ENCODE measurements around the gene BCL2. TPM values are rescaled to one million over a fixed set of nuclear protein-coding genes. Genes with fewer than 3 reads are reported as not detected.

Gene BCL2
- polyA plus RNA-seq, 5 donors: 8.8 to 12.6 (median 11.5) TPM

DNA sequence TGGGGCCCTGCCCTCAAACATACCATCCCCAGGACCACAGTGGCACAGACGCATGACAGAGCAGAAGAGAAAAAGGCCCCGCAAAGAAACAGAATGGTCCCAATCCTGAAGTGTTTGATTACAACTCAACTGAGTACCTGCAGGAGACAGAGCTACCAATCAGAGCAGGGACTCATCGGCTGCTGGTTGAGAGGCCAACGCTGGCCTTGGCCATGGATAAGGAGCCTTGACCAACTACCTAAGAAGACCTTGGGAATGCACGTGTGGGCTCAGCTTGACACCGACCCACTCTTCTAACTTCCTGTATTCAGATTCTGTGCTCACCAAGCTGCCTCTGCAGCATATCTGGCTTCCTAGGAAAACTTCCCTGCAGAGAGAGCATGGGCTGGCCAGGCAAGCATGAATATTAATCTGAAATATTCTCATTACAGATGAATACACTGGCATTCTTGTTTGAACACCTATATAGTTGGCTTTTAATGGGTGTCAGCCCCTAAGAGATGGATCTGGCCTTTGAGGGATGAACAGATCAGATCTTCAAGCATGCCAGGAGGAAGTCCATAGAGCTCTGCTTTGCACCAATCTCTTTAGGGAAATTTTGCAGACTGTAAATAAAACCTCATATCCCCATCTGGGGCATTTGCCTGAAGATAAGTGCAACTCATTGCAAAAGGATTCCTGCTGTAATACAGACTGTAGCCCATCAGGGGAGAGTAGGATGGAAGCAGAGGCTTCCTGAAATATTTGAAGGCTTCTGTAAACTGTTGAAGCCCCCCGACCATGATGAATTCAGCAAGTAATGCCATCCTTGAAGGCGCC lies 135.4 kb downstream of the BCL2 start:
- no peak for DNase-seq

DNA sequence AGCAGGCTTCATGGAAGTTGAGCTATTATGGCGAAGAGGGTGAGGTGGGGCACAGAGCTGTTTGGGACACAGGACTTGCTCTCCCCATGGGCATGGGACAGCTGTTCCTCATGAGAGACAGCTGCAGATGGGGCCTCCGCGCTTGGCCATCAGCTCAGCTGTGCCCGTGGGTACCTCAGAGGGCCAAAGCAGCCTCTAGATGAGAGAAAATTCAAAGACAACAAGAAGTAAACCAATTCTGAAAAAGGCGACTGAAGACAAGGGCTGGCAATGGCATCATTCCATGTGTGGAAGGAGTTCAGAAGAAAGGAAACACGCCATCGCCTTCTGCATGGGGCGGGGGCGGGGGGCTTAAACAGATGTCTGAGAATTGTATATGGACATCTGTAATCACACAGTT lies 136.2 kb downstream of the BCL2 start:
- peak; percentile 47 to 51 for DNase-seq

DNA sequence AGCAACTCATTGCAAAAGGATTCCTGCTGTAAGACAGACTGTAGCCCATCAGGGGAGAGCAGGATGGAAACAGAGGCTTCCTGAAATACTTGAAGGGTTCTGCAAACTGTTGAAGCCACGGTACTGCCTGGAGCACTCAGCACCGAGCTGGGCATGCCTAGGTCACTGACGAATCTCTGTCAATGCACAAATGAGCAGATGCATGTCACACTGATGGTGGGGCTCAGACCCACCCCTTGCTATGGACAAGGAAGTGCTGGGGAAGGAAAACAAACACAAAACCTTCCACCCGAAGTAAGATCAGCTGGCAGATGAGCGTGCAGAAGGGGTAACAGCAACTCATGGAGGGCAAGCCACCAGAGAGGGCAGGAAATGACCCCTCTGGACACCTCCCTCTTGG lies 136.7 kb downstream of the BCL2 start:
- DNase-seq: no peak

DNA sequence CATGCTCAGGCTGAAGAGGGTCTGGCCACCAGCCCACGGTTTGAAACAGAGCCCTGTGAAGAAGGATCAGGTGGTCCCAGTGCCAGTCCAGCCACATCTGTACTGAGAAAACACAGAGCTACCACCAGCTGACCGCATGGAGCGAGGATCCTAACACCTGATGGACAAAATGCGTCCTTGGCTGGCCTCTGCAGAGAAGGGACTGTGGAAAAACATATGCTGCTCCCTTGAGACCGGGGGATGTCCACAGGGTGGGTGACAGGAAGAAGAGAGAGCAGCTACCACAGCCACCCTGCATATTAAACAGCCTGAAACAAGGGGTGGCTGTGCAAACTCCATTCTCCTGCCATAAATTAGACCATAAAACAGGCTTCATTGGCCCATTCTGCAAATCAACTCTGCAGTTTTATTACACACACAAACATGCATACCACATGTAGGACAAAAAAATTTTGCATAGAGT lies 137.2 kb downstream of the BCL2 start:
- DNase-seq: no peak

DNA sequence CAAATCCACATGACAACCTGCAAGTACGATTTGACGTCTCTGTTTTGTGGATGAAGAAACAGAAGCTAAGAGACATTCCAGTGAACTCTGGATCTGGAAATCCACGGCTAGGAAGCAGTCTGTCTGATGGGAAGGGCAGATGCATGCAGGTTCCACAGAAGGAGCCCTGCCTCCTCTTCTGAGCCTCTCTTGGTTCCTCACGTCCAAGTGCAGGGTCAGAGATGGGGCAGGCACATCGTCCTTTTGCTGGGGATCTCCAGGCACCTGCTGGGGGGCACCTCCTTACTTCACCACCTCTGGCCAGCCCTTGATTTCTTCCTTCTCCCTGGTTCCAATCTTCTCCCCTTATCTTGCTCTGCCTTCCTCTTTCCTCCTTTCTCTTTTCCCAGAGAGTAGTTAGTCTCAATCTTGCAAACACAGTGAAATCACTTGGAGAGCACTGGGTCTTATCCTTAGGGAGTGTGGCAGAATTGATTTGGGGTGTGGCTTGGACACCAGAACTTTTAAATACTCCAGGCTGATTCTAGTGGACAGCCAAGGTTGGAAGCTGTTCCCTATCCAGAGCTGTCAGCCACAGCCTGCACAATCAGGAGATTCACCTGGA lies 137.8 kb downstream of the BCL2 start:
- no peak for DNase-seq

DNA sequence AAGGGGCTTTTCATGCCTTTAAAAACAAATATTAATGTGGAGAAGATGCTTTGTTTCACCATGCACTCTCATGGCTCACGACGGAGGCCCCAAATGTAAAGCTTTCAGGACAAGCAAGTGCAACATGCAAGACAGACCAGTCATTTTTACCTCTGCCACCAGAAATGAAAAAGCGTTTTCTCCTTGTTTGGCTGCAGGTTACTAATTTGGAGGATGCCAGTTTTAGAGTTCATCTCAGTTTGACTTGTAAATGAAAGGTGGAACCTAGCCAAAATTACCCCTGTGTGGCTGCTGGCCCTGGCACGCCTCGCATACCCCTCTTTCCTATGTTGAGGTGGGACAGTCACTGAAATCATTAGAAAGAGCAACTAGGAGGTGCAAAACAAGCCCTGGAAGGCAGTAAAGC lies 138.6 kb downstream of the BCL2 start:
- no peak for DNase-seq

DNA sequence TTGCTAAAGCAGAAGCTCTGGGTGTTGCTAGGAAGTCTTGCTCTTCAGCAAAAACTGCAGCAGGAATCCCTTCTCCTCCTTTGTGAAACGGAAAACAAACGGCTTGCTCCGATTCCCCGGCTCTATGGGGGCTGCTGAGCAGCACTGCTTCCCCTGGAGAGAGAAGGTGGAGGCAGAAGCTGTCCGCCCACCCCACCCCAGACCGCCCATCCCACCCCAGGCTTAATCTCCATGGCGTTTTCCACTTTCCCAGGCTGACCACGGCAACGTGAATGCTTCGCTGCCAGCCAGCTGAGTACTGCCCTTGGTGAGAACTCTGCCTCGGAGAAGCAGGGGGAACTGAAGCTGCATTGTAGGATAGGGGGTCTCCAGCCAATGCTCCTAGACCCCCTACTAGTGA lies 139.2 kb downstream of the BCL2 start:
- DNase-seq: no peak

DNA sequence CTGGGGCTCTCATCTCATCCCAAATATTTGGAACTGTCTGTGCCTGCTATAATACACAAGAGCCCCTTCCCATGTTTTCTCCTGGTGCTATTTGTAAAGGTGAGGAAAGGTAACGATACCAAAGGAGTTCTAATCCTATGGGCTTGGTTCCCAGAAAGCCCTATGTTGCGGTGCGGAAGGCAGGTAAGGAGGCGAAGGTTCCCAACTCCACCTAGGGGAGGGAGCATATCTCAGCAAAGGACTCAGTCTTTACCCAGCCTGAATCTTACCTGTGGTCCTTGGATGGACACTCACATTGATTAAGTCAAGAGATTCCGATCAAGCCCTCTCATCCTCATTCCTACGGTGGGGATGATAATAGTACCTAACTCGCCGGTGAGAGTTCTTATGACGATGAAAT lies 140.1 kb downstream of the BCL2 start:
- DNase-seq: no peak

DNA sequence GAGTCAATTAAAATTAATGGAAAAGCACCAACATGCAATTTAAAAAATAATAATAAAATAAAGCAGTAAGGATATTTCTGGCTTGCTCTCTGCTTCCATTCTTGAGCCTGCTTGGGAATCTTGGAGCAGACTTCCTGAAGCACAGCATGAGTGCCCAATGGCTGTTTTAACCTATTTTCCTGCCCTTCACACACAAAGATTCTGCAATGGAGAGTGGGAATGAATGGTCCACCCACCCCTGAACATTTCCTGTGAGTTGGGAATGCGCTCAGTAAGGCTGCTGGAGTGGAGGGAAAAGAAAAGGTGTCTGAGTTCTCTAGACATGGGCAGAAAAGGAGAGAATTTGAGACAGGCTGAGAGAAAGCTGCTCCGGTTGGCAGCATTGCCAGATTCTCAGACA lies 140.6 kb downstream of the BCL2 start:
- no peak for DNase-seq

DNA sequence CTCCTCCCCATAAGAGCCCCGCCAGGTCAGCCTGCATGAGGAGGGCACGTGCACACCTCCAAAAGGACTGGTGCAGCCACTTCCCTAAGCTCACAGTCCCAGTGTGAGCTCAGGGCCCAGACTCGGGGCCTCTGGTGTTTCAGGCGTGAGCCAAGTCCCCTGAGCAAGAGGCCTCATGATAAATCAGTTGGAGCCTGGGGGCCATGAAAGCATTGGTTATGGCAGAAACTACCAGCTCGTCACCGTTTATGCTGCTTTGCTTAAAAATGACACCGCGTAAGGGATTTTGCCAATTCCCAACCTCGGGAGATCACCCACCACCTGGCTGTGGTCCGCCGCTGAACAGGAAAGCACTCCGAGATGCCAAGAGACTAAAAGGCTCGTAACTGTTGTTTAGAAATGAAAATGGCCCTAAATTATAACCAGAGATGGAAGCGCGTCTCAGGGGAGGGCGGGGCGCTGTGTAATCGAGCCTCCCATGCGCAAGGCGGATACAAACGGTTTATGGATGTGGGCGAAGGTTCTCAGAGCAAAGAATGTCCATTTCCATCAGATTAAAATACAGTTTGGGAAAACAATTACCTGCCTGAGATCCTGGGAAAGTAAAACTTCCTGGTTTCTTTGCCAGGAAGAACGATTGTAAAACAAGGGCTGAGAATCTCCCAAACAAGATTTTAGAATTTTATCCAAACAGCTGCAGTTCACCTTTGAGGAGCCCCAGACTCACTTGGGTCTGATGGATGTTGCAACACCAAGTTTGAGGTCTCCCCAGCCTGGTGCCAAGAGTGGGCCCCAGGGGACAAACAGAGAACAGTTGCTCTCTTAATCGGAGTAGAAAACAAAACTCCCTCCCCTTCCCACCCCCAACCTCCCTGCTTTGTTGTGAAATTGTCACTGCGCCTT lies 141.4 kb downstream of the BCL2 start:
- peak in 1 of 2 donors; percentile 31 for DNase-seq

DNA sequence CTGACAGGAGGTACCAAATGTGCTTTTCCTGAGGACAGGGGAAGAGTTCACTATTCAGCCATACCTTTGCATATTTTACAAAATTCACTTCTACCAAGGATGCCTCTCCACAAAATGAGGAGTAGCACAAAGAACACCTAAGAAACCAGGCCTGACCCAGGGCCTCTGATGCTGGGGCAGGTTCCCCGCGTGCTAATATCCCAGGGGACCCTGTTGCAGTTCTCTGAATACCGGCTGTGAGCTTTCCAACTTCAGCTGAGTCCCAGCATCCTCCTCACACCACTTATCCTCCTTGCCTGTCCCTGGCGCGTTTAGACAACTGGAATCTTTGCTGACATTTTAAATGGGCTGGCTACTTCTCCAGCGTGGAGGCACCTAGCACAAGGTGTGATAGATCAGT lies 142.3 kb downstream of the BCL2 start:
- DNase-seq: no peak

DNA sequence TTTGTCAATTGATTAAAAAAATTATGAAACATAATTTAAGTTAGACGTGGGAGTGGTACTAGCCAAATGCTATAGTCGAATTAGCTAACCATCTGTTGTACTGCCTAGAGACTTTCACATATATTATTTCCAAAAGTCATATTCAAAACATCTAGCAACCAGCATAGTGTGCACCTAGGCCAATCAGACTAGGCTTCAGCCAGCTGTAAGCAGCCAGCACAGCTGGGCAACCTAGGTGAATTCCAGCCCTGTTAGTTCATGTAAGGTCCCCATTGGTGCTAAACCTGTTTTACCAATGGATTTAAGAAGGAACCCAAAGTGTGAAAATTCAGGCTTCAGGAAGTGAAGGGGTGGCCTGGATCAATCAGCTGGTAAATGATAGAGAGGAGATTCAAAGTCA lies 144.3 kb downstream of the BCL2 start:
- DNase-seq: no peak

DNA sequence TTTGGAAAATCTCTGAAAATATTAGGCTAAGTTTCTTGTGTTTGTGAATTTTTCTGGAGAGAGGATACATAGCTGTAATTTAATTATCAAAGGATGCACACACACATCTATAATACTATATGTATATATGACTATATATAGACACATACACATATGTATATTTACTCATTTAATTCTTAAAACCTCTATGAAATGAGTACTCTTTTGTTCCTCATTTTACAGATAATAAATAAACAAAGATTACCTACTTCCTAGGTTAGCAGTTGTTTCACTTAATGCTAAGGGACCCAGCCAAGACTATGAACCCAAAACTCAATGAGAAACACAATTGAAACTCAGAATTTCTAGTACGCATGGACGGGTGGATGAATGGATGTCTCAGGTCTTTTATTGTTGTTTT lies 145.6 kb downstream of the BCL2 start:
- no peak for DNase-seq

DNA sequence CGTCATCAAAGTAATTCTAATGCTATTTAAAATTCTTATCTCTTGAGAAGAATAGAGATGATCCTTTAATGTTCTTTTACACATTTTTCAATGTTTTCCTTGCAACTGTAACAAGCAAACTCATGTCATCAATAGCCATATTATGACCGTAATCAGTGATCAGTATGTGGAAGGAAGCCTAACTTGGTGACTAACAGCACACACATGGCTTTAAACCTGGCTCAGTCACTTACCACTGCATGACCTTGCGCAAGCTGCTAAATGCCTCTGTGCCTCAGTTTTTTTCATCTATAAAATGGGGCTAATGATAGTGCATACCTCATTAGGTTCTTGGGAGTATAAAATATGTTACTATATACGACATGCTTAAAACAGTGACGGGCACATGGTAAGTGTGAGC lies 149.7 kb downstream of the BCL2 start:
- DNase-seq: no peak

DNA sequence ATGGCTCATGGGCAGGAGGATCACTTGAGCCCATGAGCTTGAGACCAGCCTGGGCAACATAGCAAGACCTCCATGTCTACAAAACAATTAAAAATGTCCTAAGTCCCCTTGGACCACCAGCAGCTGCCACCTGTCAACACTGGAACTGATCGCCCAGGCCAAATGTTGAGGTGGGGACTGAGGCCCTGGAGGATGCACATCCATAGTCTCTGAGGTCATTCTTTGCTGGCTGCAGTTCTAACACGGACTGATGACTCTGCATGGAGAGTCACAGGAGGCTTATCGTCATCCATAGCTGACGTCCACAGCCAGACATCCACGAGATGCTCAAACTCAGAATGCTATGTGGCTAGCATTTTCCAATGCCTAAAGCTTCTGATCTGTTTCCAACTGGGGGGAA lies 151.3 kb downstream of the BCL2 start:
- DNase-seq: no peak

DNA sequence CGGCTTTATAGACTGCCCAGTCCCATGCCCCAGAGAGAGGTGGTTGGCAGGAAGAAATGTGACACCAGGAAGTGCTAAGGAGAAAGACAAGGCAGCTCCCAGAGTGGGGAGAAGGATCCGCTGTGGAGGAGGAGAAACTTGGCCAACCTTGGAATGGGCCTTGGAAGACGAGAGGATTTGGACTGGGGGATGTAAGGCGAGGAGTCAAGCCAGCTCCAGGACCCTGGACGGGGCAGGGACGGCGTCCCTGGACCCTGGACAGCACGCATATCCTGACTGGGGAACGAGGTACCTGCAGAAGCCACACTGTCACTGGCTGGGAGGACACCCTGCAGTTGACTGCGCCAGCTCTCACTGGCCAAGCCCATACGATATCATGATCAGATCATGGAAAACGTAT lies 153.4 kb downstream of the BCL2 start:
- DNase-seq: no peak

DNA sequence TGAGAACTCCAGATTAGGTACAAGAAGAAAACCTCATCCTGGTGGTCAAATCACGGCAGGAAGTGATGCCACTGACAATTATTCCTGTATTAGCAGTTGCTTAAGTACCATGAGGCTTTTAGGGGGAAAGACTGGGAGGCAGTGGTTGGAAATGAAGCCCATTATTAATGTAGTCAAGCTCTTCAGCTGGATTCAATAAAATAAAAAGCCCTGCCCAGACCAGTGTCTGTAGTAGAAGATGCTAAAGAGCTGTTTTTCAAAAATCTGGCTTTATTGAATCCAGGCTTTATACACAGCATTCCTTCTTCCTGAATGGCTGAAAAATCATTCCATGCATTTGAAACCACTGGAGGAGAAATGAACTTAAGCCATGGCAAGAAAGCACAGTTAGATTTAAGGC lies 155.2 kb downstream of the BCL2 start:
- no peak for DNase-seq

DNA sequence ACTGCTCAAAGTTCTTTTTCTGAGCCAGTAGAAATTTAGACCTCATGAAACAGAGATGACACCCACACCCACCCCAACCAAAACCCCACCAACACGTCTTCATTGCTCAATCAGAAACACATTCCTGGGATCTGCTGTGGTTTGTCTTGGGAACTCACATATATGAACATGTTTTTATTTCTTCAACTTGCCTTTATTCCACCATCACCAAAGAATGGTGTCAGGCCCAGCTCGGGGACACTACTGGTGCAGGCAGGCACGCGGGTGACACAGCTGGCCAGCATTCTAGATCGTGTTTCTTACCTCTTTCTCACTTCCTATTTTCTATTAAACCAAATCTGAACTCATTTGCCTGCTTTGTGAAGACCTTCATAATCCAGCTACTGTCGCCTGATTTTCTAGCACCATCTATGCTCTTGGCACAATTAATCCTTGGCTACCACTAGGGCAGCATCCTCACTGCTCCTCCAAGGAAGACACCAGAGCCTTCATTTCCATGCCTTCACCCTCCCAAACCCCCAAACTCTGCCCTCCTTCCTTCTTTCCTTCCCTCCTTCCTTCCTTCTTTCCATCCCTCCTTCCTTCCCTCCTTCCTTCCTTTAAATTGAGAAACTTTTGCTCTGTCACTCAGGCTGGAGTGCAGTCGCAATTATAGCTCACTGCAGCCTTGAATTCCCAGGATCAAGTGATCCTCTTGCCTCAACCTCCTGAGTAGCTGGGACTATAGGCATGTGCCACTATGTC lies 157.1 kb downstream of the BCL2 start:
- DNase-seq: no peak

DNA sequence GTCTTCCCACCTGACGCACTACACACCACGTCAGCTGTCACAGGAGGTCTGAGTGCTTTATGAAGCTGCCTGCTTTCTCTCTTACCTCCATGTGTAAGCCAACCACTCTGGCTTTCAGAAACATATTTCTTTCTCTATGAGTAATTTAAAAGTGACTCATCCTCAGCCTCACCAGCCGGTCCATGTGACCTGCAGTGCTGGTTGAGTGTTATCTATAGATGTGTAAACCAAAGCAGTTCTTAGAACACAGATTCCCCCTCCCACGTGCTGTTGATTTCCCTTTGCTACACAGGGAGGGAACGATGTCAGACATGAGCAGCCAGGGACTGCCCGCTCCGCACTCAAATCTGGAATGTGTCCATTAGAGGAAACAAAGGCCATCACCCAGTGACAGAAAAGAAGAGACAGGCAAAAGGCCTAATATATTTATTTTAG lies 157.8 kb downstream of the BCL2 start:
- no peak for DNase-seq

DNA sequence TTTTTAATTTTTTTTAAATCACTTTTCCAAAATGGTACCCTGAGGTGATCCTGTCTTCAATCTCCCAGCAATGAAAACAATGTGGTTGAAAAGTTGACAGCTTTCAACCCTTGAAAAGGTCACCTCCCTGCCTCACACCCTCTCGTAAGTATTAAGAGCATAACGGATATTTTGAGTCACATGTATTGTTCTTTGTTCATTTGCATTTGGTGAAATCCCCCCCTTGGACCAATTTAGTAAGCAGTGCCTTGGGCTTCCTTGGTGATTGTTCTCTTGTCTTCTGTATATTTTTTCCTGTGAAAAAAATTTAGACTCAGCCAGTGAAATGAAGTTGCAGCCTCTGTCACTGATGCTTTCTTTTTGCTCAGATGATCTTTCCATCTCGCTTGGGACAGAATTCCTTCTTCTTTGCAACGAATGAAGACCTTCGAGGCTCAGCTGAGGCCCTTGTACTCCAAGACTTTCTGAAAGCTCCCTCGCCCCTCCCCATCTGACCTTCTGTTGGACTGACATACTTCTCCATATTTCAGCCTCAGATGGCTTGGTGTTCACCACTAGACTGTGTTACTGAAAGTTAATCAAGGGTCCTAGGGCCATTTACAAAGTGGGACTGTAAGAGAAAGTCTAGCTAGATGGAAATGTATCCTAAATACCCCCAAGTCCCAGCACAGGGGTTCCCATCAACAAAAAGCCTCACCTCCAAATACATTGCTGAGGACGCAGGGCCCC lies 158.4 kb downstream of the BCL2 start:
- no peak for DNase-seq
